HG02943 (cell line): ENCODE results near the gene OTULINL.

Source experiments
- ATAC-seq: cut with Tn5 transposase; IDR thresholded peaks from one replicate; pipeline ENCODE4 v1.9.1; 2021; ENCODE audit warnings: mild to moderate bottlenecking, low read depth, moderate library complexity; ENCODE audit not compliant: unreplicated experiment

The OTULINL gene

DNA sequence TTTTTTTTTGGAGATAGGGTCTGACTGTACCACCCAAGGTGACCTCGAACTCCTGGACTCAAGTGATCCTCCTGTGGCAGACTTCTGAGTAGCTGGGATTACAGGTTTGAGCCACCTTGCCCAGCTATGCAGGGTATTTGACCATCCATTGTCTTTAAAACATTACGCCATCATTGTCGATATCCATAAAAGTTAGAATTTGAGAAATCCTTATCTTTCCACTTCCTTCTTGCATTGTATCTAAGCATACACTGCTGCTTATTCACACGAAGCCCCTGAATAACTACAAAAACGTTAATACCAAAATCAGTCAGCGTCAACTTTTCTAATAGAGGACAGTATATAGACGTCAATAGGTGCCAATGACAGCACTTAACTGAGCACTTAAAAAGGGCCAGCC is 5.4 kb upstream of the OTULINL start:
- ATAC-seq: no peak

- no peak for ATAC-seq
Observed at GRCh38 chr5:14577079-14577725, 4.4 kb upstream of the OTULINL start.

DNA sequence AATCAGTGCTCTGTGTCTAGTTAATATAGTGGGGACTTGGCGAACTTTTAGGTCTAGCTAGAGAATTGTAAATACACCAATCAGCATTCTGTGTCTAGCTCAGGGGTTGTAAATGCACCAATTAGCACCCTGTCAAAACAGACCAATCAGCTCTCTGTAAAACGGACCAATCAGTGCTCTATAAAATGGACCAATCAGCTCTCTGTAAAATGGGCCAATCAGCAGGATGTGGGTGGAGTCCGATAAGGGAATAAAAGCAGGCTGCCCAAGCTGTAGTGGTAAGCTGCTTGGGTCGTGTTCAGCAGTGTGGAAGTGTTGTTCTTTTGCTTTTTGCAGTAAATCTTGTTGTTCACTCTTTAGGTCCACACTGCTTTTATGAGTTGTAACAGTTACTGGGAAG is 3.6 kb upstream of the OTULINL start:
- no peak for ATAC-seq

- ATAC-seq: no peak
Observed at GRCh38 chr5:14579246-14579645, 2.3 kb upstream of the OTULINL start.

- ATAC-seq: no peak
Observed at GRCh38 chr5:14579731-14580397, 1.7 kb upstream of the OTULINL start.

GRCh38 chr5:14580398-14581034 is 1.1 kb upstream of the OTULINL start:
- ATAC-seq: no peak

- peak; percentile 79 for ATAC-seq
Observed at GRCh38 chr5:14581891-14582796, 552 bp downstream of the OTULINL start.

DNA sequence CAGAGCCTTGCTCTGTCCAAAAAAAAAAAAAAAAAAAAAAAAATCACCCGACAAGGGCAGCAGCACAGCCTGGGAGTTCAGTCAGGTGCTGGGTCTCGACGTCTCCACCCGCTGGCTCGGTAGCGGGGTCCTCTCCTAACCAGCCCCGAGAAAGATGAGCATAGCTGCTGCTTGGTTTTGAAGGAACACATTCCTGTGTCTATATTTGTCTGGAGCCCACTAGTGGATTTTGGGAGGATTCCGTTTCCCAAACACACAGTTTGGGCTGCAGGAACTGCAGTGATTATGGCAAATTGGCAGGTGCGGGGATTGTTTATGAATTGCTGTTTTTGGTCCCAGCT is 1.2 kb downstream of the OTULINL start:
- ATAC-seq: no peak

- no peak for ATAC-seq
Observed at GRCh38 chr5:14584848-14585247, 3.3 kb downstream of the OTULINL start.

DNA sequence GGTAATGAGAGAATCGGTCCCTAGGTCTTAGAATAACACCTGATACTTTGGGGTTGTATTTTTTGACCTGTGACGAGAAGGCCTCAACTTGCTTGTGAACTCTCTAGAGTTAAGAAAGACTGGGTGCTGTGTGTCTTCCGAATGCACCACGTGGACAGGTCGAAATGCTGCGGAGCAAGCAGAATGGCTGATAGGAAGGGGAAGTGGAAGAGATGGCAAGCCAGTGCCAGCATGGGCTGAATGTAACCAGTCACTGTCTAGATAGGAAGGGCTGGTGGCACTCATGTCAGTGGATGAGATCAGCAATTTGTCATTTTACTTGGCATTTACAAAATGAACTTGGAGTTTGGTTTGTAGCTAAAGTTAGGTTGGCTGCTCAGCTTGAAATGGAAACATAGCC is 5.6 kb downstream of the OTULINL start:
- no peak for ATAC-seq

GRCh38 chr5:14588145-14588544 is 6.6 kb downstream of the OTULINL start:
- no peak for ATAC-seq

GRCh38 chr5:14588758-14589543 is 7.4 kb downstream of the OTULINL start:
- no peak for ATAC-seq

DNA sequence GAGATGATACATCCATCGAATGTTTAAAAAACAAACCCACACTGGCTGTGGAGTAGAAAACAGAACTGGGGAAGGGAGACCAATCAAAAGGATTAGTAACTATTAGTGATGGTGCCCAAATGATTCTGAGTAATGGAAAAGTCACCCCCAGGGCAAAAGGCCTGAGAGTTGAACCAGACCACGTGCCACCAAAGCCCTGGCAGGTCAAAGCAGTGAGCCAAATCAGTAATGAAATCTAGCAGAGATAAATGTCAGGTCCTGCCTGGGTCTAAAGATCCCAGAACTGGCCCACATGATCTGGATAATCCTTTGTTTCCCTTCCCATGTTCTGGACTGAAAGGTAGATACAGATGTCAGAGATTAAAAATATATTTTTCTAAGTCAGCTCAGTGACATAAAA is 9.4 kb downstream of the OTULINL start:
- ATAC-seq: no peak

DNA sequence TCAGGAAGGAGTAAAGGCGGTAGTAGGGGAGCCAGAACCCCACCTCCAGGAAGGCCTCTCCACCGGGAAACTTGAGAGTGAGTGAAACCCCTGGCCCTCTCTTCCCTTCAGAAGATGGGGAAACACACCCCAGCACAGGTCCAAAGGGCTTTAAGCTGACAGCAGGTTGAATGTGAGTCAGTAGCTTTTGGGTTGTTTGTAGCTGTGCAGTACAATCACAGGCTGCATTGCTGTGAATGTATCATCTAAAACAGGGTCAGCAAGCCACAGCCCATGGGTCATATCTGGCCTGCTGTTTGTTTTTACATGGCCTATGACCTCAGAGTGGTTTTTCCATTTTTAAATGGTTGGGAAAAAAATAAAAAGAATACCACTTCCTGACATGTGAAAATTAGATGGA is 10.0 kb downstream of the OTULINL start:
- ATAC-seq: no peak

DNA sequence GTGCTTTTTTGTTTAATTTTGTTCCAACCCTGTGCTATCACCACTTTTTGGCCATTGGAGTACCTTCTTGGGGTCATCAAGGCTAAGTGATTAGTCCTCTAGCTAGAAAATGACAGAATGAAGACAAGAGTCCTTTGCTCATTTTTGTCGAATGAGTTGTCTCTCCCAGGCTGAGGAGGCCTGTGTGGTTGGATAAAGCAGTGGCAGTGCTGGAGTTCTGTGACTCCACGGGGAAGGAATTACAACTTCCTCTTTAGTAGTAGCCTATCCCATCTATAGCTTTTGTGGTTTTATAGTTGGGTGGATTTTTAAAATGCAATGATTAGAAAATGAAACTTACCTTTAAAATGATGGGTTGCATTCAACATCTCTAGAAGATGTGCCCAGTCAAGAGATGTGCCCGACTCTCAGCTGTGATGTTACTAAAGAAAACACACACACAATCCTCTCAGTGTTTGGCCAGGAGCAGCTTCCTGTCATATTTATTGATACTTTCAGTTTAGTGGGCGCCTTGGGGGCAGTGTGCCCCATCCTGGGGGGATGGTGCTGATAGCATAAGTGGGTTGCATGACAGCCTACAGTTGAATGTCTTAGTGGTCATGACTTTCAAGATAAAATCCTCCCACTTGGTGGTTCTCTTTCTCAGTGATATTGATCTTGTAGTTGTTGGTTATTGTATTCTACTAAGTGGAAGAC is 11.9 kb downstream of the OTULINL start:
- ATAC-seq: no peak

DNA sequence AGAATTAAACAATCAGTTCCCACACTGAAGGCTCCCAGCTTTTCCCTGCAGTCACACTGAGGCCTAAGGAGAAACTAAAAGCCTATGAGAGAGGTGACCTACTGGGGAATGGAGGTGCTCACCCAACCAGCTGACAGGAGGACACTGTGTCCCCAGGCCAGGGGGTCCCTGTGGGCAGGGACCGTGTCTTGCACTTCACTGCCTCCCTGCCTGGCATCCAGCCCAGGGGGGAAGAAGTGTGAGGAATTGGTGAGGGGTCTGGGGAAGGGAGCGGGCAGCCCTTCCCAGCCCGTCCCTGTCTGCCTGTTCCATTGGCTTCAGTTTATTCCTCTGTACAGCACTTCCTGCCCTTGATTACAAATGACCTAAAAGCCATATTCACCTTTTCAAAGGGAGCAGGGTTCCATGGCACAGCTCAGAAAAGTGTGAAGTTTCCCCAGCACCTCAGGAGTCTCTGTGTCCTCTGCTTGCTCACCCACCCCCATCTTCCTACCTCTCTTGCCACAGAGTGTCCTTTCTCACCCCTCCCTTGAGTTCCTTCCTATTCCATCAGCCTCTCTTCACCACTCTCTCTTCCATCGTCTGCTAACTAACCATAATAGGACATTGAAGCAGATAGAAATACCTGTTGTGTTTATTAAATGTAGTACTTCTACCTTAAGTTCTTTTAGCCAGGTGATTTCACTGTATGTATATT is 12.9 kb downstream of the OTULINL start:
- no peak for ATAC-seq

DNA sequence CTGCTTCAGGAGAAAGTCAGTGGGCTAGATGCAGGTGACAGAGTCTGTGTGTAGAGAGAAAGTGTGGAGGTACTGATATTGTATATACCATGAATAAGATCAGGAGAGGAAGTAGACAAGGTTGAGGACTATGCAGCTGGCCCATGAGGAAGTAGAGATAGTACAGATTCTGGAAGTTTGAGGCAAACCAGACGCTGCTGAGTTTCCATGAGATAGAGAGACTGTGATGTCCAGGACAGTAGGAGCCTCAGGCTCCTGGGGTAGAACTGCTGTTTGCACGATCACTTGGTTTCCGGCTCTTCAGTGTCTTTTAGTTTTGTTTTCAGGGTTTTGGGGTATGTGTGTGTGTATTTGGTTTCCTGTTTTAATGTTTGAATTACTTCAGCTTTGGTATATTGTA is 13.6 kb downstream of the OTULINL start:
- peak; percentile 87 for ATAC-seq

- ATAC-seq: no peak
Observed at GRCh38 chr5:14595891-14596290, 14.3 kb downstream of the OTULINL start.

GRCh38 chr5:14597080-14597479 is 15.5 kb downstream of the OTULINL start:
- ATAC-seq: no peak
